Neuron (in vitro differentiated cells): ENCODE measurements around the gene NSMCE1.

Experiments
- H2AFZ ChIP-seq: one replicate; pipeline ENCODE4 v1.6.1; 2013; ENCODE audit warnings: low read depth, mild to moderate bottlenecking, inconsistent platforms, low read length, moderate library complexity
- H3K27me3 ChIP-seq: one replicate; pipeline ENCODE4 v1.6.1; 2013; ENCODE audit warnings: low read length; ENCODE audit not compliant: insufficient read depth
- H3K36me3 ChIP-seq: one replicate; pipeline ENCODE4 v1.6.1; 2013; ENCODE audit warnings: low read length; ENCODE audit not compliant: insufficient read depth
- H3K4me1 ChIP-seq: one replicate; pipeline ENCODE4 v1.6.1; 2013; ENCODE audit warnings: low read length; ENCODE audit not compliant: insufficient read depth
- H3K4me3 ChIP-seq: 2 replicates; pipeline ENCODE4 v1.5.1; 2013; ENCODE audit warnings: mild to moderate bottlenecking, low read length, moderate library complexity
- H3K9me3 ChIP-seq: one replicate; pipeline ENCODE4 v1.6.1; 2013; ENCODE audit warnings: low read length

NSMCE1 gene

DNA sequence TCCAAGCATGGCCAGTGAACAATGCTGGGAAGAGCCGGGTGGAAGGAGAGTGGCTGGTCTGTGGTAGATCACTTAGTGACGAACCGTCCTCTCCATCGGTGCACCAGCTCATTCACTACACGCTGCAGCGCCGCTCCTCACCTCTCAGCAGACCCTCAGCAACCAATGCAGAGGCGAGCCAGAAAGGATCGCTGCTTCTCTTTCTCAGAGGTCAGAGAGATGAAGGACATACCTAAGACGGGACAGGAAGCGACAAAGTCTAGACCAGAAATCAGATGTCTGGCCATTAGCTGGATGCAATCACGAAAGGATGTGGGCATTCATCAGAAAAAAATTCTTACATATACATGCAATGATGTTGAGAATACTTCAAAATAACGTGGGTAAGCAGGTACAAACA lies 26.9 kb downstream of the NSMCE1 start:
- Histone ChIP-seq H3K4me3 (no peak overlapping the region), H3K9me3 (no peaks in the 10 kb centered on the region), H3K27me3 (no peaks in the 10 kb centered on the region), H3K4me1 (peaks cover 25% of the 10 kb centered on the region), H3K36me3 (peaks cover 8% of the 10 kb centered on the region), H2AFZ (no peak overlapping the region)

DNA sequence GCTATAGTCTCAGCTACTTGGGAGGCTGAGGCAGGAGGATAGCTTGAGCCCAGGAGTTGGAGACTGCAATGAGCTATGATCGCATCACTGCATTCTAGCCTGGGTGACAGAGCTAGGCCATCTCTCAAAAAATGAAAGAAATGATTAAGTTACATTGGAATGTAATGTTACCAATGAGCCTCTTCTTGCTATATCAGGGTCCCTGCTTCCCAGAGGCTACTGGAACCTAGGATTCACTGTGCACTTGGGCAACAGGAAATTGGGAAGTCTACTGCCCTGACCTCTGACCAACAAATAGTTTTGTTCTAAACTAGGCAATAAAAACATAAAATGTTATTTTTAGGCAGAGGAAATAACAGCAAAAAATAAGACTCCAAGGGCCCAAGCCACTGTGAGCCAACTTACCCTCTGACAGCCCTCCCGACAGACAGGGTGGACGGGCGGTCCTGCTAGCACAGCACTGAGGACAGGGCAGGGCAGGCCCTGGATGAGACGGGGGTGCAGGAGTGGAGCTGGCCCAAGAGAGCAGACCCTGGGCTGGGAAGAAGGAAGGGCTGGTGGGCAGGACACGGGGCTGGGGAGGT lies 27.5 kb downstream of the NSMCE1 start:
- Histone ChIP-seq H2AFZ (no peak overlapping the region), H3K4me3 (no peak overlapping the region), H3K36me3 (peaks cover 8% of the 10 kb centered on the region), H3K4me1 (peaks cover 26% of the 10 kb centered on the region), H3K9me3 (no peaks in the 10 kb centered on the region), H3K27me3 (no peaks in the 10 kb centered on the region)

DNA sequence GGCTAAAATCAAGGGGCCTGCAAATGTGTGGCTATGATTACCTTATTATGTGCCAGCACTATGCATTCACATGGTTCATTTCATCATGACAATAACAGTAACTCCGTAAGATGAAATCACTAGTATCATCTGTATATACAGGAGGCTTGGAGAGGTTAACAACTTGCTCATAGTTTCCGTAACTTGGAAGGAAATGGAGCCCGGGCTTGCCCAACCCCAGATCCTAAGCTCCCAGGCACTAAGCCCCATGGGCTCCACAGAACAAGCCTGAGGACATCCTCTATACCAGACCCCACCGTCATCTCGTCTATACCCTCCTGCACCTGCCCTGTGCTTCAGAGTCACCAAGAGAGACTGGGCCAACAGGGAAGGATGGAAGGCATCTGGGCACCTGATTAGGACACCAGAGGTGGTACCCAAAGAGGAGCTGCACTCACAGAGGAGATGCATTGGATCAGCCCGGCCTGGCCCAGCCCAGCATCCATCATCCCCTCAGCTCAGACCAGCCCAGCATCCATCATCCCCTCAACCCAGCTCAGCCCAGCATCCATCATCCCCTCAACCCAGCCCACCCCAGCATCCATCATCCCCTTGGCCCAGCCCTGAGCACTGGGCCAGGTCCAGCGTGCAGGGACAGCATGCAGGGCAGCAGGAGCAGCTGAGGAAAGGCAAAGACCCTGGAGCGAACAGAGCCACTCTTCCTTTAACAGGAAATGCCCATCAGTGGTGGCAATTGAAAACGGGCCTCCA lies 28.5 kb downstream of the NSMCE1 start:
- Histone ChIP-seq H3K27me3 (no peaks in the 10 kb centered on the region), H3K9me3 (no peaks in the 10 kb centered on the region), H3K4me1 (peaks cover 26% of the 10 kb centered on the region), H3K36me3 (peaks cover 8% of the 10 kb centered on the region), H2AFZ (no peak overlapping the region), H3K4me3 (no peak overlapping the region)

DNA sequence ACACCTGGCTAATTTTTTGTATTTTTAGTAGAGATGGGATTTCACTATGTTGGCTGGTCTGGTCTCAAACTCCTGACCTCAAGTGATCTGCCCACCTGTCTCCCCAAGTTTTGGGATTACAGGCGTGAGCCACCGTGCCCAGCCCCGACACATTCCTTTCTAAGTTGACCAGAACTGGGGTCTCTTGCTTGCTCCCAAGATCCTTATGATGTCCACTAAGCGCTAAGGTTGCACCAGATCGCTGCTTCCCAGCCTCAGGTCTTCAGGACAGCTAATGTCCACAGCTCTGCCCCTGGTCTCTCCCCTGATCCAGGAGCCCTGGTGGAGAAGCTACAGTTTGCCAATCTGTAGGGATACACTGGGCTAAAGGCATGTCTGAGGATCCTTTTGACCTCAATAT lies 29.5 kb downstream of the NSMCE1 start:
- Histone ChIP-seq H3K27me3 (no peaks in the 10 kb centered on the region), H3K9me3 (no peaks in the 10 kb centered on the region), H2AFZ (no peak overlapping the region), H3K4me1 (peaks cover 26% of the 10 kb centered on the region), H3K36me3 (peaks cover 15% of the 10 kb centered on the region), H3K4me3 (no peak overlapping the region)

DNA sequence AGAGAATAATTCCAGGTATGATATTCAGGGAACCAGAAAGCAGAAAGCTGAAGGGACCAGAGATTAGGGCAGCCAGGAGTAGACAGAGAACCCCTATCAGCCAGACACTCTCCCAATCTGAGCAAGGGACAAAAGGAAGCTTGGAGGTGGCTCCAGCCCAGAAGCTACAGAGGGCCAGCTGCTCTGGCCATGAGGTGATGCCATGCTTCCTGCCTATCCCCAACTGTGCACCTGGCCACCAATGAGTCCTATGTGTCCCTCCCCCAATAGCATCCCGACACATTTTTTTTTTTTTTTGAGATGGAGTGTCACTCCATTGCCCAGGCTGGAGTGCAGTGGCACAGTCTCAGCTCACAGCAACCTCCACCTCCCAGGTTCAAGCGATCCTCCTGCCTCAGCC lies 30.0 kb downstream of the NSMCE1 start:
- Histone ChIP-seq H2AFZ (no peak overlapping the region), H3K9me3 (no peaks in the 10 kb centered on the region), H3K4me1 (peaks cover 26% of the 10 kb centered on the region), H3K4me3 (no peak overlapping the region), H3K27me3 (no peaks in the 10 kb centered on the region), H3K36me3 (peaks cover 16% of the 10 kb centered on the region)

DNA sequence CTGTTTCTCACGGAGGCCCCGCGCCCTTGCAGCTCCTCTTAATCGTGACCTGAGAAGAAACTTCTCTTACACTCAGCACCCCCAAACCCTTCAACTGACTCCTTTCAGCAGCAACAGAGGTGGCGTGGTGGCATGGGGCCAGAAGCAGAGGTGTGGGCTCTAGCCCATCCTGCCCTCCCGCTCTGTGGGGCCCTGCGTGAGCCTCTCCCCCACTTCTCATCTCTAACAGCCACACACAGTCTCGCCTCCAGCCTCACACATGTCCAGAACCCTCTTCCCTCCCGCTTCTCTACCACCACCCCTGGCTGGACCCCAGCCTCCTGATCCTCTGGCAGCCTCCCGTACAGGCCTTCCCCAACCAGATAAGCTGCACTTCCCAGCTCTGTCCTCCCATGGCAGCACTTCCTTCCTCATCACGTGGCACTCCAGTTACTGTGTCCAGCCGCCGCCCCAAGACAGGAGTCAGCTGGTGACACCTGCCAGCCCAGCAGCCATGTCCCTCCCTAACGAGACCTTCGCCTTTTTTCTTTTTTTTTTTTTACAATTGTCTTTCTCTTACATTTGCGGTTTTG lies 30.5 kb downstream of the NSMCE1 start:
- H3K9me3 ChIP-seq: no peaks in the 10 kb centered on the region
- peaks cover 21% of the 10 kb centered on the region for H3K36me3 ChIP-seq
- no peak overlapping the region for H3K4me3 ChIP-seq
- H2AFZ ChIP-seq: no peak overlapping the region
- H3K4me1 ChIP-seq: peaks cover 22% of the 10 kb centered on the region
- no peaks in the 10 kb centered on the region for H3K27me3 ChIP-seq

DNA sequence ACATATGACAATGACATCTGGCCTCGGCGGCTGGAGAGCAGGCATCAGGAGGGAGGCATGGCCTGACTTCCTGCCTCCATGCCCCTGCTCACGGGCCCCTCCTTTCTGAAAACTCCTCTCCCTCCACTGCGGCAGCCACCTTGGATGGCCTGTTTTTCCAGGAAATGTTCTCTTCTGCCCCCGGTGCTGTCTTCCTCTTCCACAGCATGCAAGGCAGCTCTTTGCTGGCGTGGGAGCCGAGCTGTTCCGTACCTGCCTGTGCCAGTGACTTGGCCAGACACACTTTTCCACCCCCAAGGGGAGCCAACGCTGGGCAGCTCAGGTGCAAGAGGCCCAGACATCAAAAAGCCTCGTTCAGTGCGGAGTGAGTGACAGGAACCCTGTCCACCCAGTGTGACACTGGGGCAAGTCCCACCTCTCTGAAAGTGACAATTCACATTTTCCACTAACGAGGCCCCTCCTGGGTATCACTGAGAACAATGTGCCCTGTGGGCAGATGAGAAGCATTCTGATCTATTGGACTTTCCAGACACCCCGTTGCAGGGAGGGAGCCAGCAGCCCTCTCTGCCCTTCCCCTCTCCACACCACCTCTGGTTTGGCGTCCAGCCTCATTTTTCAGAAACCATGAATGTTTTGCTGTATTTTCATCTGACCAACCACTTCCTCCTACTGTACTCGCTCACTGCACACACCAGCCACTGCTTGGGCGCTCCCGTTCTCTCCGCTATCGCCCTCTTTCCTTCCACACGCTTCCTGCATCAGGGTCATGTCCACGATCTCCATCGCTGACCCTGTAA lies 31.2 kb downstream of the NSMCE1 start:
- no peak overlapping the region for H2AFZ ChIP-seq
- peaks cover 28% of the 10 kb centered on the region for H3K36me3 ChIP-seq
- H3K4me3 ChIP-seq: no peak overlapping the region
- no peaks in the 10 kb centered on the region for H3K9me3 ChIP-seq
- H3K4me1 ChIP-seq: peaks cover 15% of the 10 kb centered on the region
- no peaks in the 10 kb centered on the region for H3K27me3 ChIP-seq

DNA sequence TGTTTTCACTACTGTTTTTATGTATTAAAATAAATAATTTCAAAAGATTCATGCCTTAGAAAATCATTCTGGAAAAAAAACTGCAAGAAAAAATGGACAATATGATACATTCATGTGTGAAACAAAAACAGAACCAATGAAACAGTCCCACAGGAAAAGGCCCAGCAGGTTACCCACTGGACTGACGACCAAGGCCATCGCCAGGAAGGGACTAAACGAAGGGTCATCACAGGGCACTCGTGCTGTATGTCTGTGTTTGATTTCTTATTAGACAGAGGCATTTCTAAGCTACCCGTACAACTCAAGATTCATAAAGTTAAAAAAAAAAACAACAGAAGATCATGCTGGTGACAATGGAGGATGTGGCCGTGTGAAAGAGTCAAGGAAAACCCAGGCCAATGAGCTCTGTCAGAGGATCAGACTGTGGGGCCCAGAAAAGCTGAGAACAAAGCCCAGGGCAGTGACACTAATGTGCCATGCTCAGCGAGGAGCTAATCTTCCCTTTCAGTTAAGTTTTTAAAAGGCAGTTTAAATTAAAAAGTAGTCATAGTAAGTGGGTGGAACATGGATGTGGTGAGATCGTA lies 31.8 kb downstream of the NSMCE1 start:
- peaks cover 31% of the 10 kb centered on the region for H3K36me3 ChIP-seq
- H3K4me3 ChIP-seq: no peak overlapping the region

DNA sequence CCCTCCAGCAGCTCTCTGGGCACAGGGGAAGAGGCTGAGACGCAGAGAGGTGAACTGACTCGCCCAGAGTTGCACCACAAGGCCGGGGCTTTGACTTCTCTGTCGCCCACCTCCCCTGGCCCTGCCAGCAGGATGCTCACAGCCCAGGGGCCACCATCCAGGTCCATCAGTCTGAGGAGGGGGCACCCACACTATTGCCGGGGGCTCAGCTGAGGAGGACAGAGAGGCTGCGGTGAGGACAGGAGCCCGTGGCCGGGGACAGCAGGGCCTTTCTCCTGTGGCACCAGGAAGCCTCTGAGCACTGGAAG lies 32.7 kb downstream of the NSMCE1 start:
- H3K9me3 ChIP-seq: no peaks in the 10 kb centered on the region
- no peak overlapping the region for H2AFZ ChIP-seq
- H3K36me3 ChIP-seq: peaks cover 29% of the 10 kb centered on the region
- no peak overlapping the region for H3K4me3 ChIP-seq
- H3K4me1 ChIP-seq: peaks cover 13% of the 10 kb centered on the region
- H3K27me3 ChIP-seq: no peaks in the 10 kb centered on the region

More for the DNA sequence above, 31.8 kb downstream of the NSMCE1 start:
- H3K27me3 ChIP-seq: no peaks in the 10 kb centered on the region
- no peak overlapping the region for H2AFZ ChIP-seq
- no peaks in the 10 kb centered on the region for H3K9me3 ChIP-seq
- peaks cover 13% of the 10 kb centered on the region for H3K4me1 ChIP-seq

DNA sequence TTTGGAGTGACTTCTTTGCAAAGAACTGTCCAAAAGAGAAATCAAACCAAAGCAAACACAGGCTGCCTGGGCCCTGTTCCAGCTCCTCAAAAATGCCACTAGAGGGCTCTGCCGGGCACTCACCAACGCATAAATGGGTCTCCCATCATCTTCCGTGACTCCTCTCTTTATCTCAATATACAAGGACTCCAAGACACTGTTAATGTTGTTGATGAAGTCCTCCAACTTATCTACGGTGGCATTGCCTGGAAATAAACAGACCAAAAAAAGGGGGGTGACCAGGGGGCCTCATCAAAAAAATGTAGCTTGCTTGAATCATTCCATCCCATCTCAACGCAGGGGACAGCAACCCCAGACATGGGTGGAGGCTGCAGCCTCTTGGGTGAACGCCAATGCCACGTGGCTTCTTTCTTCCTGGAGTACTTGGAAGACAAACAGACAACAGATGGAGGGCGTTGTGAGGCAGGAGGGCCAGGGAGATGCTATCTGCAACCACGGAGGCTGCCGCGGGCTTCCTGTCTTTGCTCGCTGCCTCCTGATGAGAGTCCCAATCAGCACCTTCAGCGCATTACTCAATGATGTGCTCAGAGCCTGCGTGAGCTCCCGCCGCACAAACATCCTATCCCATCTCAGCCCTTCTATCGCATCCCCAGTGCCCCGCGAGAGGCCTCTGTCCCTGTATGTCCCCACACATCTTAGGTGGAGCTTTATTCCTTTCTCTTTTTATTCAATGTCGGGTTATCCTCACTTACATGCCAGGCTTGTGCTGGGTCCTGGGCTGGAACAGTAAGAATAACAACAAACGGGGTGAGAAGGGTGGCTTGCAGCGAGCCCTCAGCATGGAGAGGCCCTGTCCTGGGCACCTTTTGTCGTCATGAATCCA lies 33.3 kb downstream of the NSMCE1 start:
- no peak overlapping the region for H2AFZ ChIP-seq
- peaks cover 13% of the 10 kb centered on the region for H3K4me1 ChIP-seq
- no peaks in the 10 kb centered on the region for H3K9me3 ChIP-seq
- H3K4me3 ChIP-seq: no peak overlapping the region
- H3K27me3 ChIP-seq: no peaks in the 10 kb centered on the region
- H3K36me3 ChIP-seq: peaks cover 29% of the 10 kb centered on the region

DNA sequence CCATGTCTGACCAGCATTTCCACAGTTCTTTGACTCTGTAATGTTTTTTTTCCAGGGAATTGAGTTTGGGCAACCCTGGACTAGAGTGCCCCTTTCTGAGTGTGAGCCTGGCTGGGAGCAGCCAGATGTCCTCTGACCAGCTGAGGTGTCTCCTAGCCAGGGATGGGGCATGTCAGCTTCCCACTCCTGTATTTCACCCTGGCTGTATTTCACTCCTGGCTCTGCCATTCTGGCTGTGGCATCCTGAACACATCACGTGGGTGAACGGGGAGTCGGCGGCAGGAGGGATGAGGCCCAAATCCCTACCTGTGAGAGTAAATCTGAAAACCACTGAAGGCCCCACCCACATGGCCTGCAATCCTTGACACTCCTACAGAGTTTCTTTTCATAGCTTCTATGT lies 34.0 kb downstream of the NSMCE1 start:
- Histone ChIP-seq H2AFZ (no peak overlapping the region), H3K36me3 (peaks cover 31% of the 10 kb centered on the region), H3K9me3 (no peaks in the 10 kb centered on the region), H3K27me3 (no peaks in the 10 kb centered on the region), H3K4me1 (peaks cover 13% of the 10 kb centered on the region), H3K4me3 (no peak overlapping the region)

DNA sequence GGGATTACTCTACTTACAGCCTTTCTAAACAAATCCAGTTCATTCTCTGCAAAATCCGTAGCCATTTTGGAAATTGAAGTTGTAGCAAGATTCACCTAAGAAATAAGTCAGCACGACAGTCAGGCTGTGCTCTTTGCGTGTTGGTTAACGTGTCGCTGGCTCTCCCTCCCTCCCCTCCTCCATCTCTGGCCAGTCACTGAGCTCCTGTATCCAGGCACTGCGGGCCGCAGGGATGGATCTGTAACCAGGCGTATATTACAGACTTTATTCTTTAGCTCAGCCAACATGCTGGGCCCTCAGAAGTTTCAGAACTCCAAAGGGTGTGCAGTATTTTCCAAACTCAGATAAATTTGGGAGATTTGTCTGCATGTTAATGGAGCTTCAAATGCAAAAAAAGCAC lies 34.4 kb downstream of the NSMCE1 start:
- H2AFZ ChIP-seq: no peak overlapping the region
- H3K4me1 ChIP-seq: peaks cover 13% of the 10 kb centered on the region
- H3K9me3 ChIP-seq: no peaks in the 10 kb centered on the region
- no peaks in the 10 kb centered on the region for H3K27me3 ChIP-seq
- H3K36me3 ChIP-seq: peaks cover 27% of the 10 kb centered on the region
- H3K4me3 ChIP-seq: no peak overlapping the region
